GM12878 (cell line): ENCODE measurements around the gene MAGI1. TPM values are rescaled to one million over a fixed set of nuclear protein-coding genes. Genes with fewer than 3 reads are reported as not detected.

Source experiments
- ATAC-seq: fragments of 200-7000 bp; cut with Tn5 transposase; 3 replicates; pipeline ENCODE4 v1.9.1; 2020; ENCODE audit warnings: mild to moderate bottlenecking, moderate library complexity
- BruUV-seq: library from RNA; stranded (reverse); fragments of 400-500 nt; replicated peaks from 2 replicates; lab custom pipeline; 2021; lab: Mats Ljungman, UMichigan
- CTCF ChIA-PET: fragments of 300-600 bp; sonication (Branson Sonifier 250); formaldehyde crosslinking; extraction: SDS; loops from one replicate; lab custom pipeline; 2021; ENCODE audit warnings: inconsistent platforms; lab: Yijun Ruan, JAX
- POLR2A ChIA-PET: fragments of 350-600 bp; formaldehyde crosslinking; extraction: SDS; loops from one replicate; lab custom pipeline; 2021; ENCODE audit warnings: inconsistent platforms; lab: Charles Lee
- RAD21 ChIA-PET: fragments of 300-600 bp; sonication (Branson Sonifier 250); formaldehyde crosslinking; loops from one replicate; lab custom pipeline; 2023; ENCODE audit warnings: antibody characterized with exemption; ENCODE audit not compliant: unreplicated experiment; lab: Charles Lee
- SMC1A ChIA-PET: fragments of 300-600 bp; sonication (Branson Sonifier 250); formaldehyde crosslinking; loops from one replicate; lab custom pipeline; 2023; ENCODE audit not compliant: unreplicated experiment, uncharacterized antibody; lab: Charles Lee
- DNase-seq: peaks from one replicate; pipeline ENCODE4 v3.0.0-alpha.2; 2011; ENCODE audit warnings: low read depth, low spot score
- FAIRE-seq: peaks from 3 replicates; lab custom pipeline; 2011; peaks lifted over from hg19 to GRCh38; lab: Jason Lieb, UNC
- H2AFZ ChIP-seq: 2 replicates; pipeline ENCODE4 v1.6.0; 2011; ENCODE audit warnings: low read depth, low read length, control low read depth; ENCODE audit not compliant: control insufficient read depth
- H3K27ac ChIP-seq: 2 replicates; pipeline ENCODE4 v1.5.1; 2011; ENCODE audit warnings: control low read depth; ENCODE audit not compliant: control insufficient read depth, insufficient read depth
- H3K27me3 ChIP-seq, 2 experiments: replicated peaks in 1 of 2; 2 replicates each; pipeline versions ENCODE4 v1.6.0 to v1.6.1; 2011; ENCODE audit warnings: low read length in 1 of 2; ENCODE audit not compliant: control insufficient read depth in 2 of 2, insufficient read depth in 2 of 2
- H3K36me3 ChIP-seq, 2 experiments: 2 replicates each; pipeline ENCODE4 v1.5.1; 2011; ENCODE audit warnings: low read length in 1 of 2; ENCODE audit not compliant: control insufficient read depth in 2 of 2, insufficient read depth in 2 of 2
- H3K4me1 ChIP-seq: 2 replicates; pipeline ENCODE4 v1.6.1; 2011; ENCODE audit warnings: mild to moderate bottlenecking, low read length, moderate library complexity, mixed read lengths; ENCODE audit not compliant: control insufficient read depth, insufficient read depth
- H3K4me2 ChIP-seq: 2 replicates; pipeline ENCODE4 v1.6.0; 2011; ENCODE audit warnings: control low read depth; ENCODE audit not compliant: control insufficient read depth, insufficient read depth
- H3K4me3 ChIP-seq: fragments of 200-600 bp; sonication (generic); 2 replicates; pipeline ENCODE4 v1.5.1; 2016
- H3K79me2 ChIP-seq: 2 replicates; pipeline ENCODE4 v1.6.0; 2011; ENCODE audit warnings: low read length; ENCODE audit not compliant: control insufficient read depth, insufficient read depth
- H3K9ac ChIP-seq: 2 replicates; pipeline ENCODE4 v1.8.0; 2011; ENCODE audit warnings: low read length, control low read depth, mixed read lengths; ENCODE audit not compliant: control insufficient read depth, insufficient read depth
- H3K9me3 ChIP-seq: replicated peaks from 3 replicates; pipeline ENCODE4 v1.5.1; 2011; ENCODE audit warnings: mild to moderate bottlenecking, low read length; ENCODE audit not compliant: control insufficient read depth, insufficient read depth
- H4K20me1 ChIP-seq: 2 replicates; pipeline ENCODE4 v1.6.0; 2011; ENCODE audit not compliant: control insufficient read depth, insufficient read depth
- ASH2L ChIP-seq: fragments of 300-600, 200-600 bp; sonication (generic); IDR thresholded peaks from 2 replicates; pipeline ENCODE4 v1.6.1; 2017; ENCODE audit warnings: low read depth, mild to moderate bottlenecking, borderline replicate concordance
- ATF2 ChIP-seq: IDR thresholded peaks from 2 replicates; pipeline ENCODE4 v1.6.1; 2012; ENCODE audit warnings: low read length, inconsistent platforms
- BRCA1 ChIP-seq: IDR thresholded peaks from 2 replicates; pipeline ENCODE4 v1.6.1; 2011; ENCODE audit warnings: low read depth, low read length, improper control_type of control experiment
- E2F8 ChIP-seq: fragments of 450-650 bp; IDR thresholded peaks from 2 replicates; pipeline ENCODE4 v1.6.1; 2018; ENCODE audit warnings: mild to moderate bottlenecking, low read depth, moderate library complexity; ENCODE audit not compliant: partially characterized antibody
- E4F1 ChIP-seq: fragments of 450-650 bp; IDR thresholded peaks from 2 replicates; pipeline ENCODE4 v1.6.1; 2018; ENCODE audit warnings: borderline replicate concordance, mild to moderate bottlenecking; ENCODE audit not compliant: partially characterized antibody
- HCFC1 ChIP-seq: fragments of 150-350 bp; IDR thresholded peaks from 2 replicates; pipeline ENCODE4 v1.6.1; 2014; ENCODE audit warnings: low read length
- JUND ChIP-seq: IDR thresholded peaks from 2 replicates; pipeline ENCODE4 v1.6.1; 2012; ENCODE audit warnings: low read depth, mild to moderate bottlenecking, low read length, improper control_type of control experiment, moderate library complexity
- NFYA ChIP-seq: IDR thresholded peaks from 2 replicates; pipeline ENCODE4 v1.6.1; 2011; ENCODE audit warnings: low read depth, mild to moderate bottlenecking, low read length, improper control_type of control experiment, borderline replicate concordance
- PAX8 ChIP-seq: fragments of 450-650 bp; IDR thresholded peaks from 2 replicates; pipeline ENCODE4 v1.6.1; 2017; ENCODE audit warnings: mild to moderate bottlenecking, moderate library complexity
- REST ChIP-seq: IDR thresholded peaks from 2 replicates; pipeline ENCODE4 v1.6.1; 2012; ENCODE audit warnings: mild to moderate bottlenecking, low read depth, low read length
- YBX1 ChIP-seq: fragments of 450-650 bp; IDR thresholded peaks from 2 replicates; pipeline ENCODE4 v1.6.1; 2016; ENCODE audit warnings: antibody characterized with exemption
- WGBS: methylation state at CpG from one replicate; pipeline ENCODE4 v1.1.6; 2016; ENCODE audit warnings: low lambda C conversion rate; ENCODE audit not compliant: insufficient replicate concordance, insufficient coverage; ENCODE audit errors: missing lambda C conversion rate; 5-methylcytosine and 5-hydroxymethylcytosine counted together
- in situ Hi-C: fragments of 300-500 bp; cut with MboI; formaldehyde crosslinking; loops from 9 replicates; pipeline ENCODE4 v1.14.3; 2018; ENCODE audit warnings: mixed read lengths
- intact Hi-C: fragments of 100-400 bp; cut with micrococcal nuclease; formaldehyde crosslinking; loops from one replicate; pipeline ENCODE4 v1.14.2; 2022; ENCODE audit not compliant: unreplicated experiment
- polyA plus RNA-seq, 11 experiments: library from polyadenylated mRNA; depleted of rRNA in 4 of 11; unstranded in 6 of 11; stranded (reverse) in 5 of 11; fragments of >200 nt; fragmentation: Nextera tagmentation in 4 of 11; fragmentation: Illumina TruSeq in 1 of 11; extraction: Ambion mirVana in 4 of 11; extraction: Trizol in 1 of 11; gene quantifications; 1 replicate in 1 of 11; 2 replicates in 10 of 11; pipeline versions ENCODE4 v1.2.1 to v1.2.3, GENCODE V29; 2011 to 2016; ENCODE audit warnings: inconsistent platforms in 2 of 11, missing spikeins in 2 of 11, low read depth in 1 of 11
- total RNA-seq, 4 experiments: library from RNA; depleted of rRNA in 3 of 4; stranded (reverse); fragments of >200 nt in 3 of 4; fragmentation: Illumina TruSeq in 1 of 4; extraction: Trizol in 1 of 4; gene quantifications; 2 replicates each; pipeline versions ENCODE4 v1.2.1 to v1.2.3, GENCODE V29; 2013 to 2021

MAGI1 gene
- total and polyA plus RNA-seq, 10 of the 15 experiments (the other 5 are each of a cell fraction or from before 2014, with no cell fraction given), result 0.02 to 3.3 (median 0.29) TPM; not detected in 1

DNA sequence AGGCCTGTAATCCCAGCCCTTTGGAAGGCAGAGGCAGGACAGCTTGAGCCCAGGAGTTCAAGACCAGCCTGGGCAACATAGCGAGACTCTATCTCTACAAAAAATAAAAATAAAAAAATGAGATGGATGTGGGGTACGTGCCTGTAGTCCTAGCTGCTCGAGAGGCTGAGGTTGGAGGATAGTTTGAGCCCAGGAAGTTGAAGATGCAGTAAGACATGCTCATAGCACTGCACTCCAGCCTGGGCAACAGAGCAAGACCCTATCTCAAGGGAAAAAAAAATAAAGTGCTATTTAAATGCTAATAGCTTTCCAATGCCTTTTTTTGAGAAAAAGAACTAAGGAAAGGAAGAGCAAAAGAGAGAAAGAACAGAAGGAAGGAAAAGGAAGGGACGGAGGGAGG, 94.5 kb downstream of the MAGI1 start (continued):
- no peak for TF ChIP-seq REST

DNA sequence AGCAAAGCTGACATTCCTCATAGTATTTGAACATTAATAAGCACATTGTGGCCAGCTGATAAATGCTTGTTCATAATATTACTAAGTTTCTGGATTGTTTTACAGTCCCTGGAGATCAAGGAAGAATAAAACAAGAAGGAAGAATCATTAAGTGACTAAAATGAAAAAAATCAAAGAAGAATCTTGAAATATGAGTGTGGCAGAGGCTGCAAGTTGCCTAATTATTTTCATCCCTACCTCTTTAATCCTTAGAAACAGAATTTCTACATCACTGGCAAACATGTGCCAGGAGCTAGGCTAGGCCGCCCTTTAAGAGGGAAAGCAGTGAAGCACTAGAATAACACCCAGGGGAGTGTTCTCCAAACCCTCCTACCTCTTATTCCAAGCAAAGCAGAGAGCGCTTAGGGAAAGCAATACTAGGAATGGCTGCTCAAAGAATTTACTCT, 98.9 kb downstream of the MAGI1 start:
- no TSS peak for BruUV-seq
- Histone ChIP-seq H3K9ac (no peak overlapping the region), H3K9me3 (no peaks in the 10 kb centered on the region), H3K4me2 (no peak overlapping the region), H3K4me3 (no peak overlapping the region), H4K20me1 (no peaks in the 10 kb centered on the region), H3K27me3 (no peaks in the 10 kb centered on the region), H3K4me1 (no peaks in the 10 kb centered on the region), H2AFZ (no peak overlapping the region), H3K36me3 (no peaks in the 10 kb centered on the region), H3K27ac (no peak overlapping the region), H3K79me2 (no peaks in the 10 kb centered on the region)
- ChIA-PET SMC1A (no interaction called here), CTCF (no interaction called here), RAD21 (no interaction called here), POLR2A (no interaction called here)
- intact Hi-C loops (no loop called here), in situ Hi-C loops (no loop called here)
- WGBS, result 50% methylated on average over 2 of the region's 2 CpGs
- FAIRE-seq (no peak), DNase-seq (no peak), ATAC-seq (no peak)
- no peak for TF ChIP-seq E2F8
- no peak for TF ChIP-seq JUND
- TF ChIP-seq BRCA1, result no peak
- no peak for TF ChIP-seq HCFC1
- no peak for TF ChIP-seq PAX8
- TF ChIP-seq ASH2L, result no peak
- TF ChIP-seq ATF2, result no peak
- no peak for TF ChIP-seq E4F1
- no peak for TF ChIP-seq NFYA
- no peak for TF ChIP-seq YBX1
